Hepatocyte (in vitro differentiated cells): ENCODE data around the gene ATOH1. TPM values are rescaled to one million over a fixed set of nuclear protein-coding genes. Genes with fewer than 3 reads are reported as not detected.

Experiments
- DNase-seq: peaks from one replicate; pipeline ENCODE4 v3.0.0-alpha.2; 2016; ENCODE audit warnings: low spot score
- H2AFZ ChIP-seq: fragments of 200-600 bp; sonication (generic); 2 replicates; pipeline ENCODE4 v1.6.0; 2016; ENCODE audit warnings: antibody characterized with exemption, mild to moderate bottlenecking
- H3K27ac ChIP-seq: fragments of 200-600 bp; sonication (generic); 2 replicates; pipeline ENCODE4 v1.5.1; 2016; ENCODE audit warnings: mild to moderate bottlenecking
- H3K27me3 ChIP-seq: fragments of 200-600 bp; sonication (generic); 2 replicates; pipeline ENCODE4 v1.6.1; 2016
- H3K36me3 ChIP-seq: fragments of 200-600 bp; sonication (generic); replicated peaks from 2 replicates; pipeline ENCODE4 v1.5.1; 2016; ENCODE audit warnings: low read depth; ENCODE audit not compliant: insufficient read depth
- H3K4me1 ChIP-seq: fragments of 200-600 bp; sonication (generic); 2 replicates; pipeline ENCODE4 v1.5.1; 2016; ENCODE audit warnings: mild to moderate bottlenecking, moderate library complexity; ENCODE audit not compliant: insufficient read depth
- H3K4me2 ChIP-seq: fragments of 200-600 bp; sonication (generic); 2 replicates; pipeline ENCODE4 v1.6.0; 2016
- H3K4me3 ChIP-seq: fragments of 200-600 bp; sonication (generic); 2 replicates; pipeline ENCODE4 v1.5.1; 2016; ENCODE audit warnings: mild to moderate bottlenecking
- H3K79me2 ChIP-seq: fragments of 200-600 bp; sonication (generic); 2 replicates; pipeline ENCODE4 v1.6.0; 2017; ENCODE audit warnings: mild to moderate bottlenecking
- H3K9me2 ChIP-seq: fragments of 200-600 bp; sonication (generic); replicated peaks from 2 replicates; pipeline ENCODE4 v1.6.0; 2017; ENCODE audit warnings: mild to moderate bottlenecking; ENCODE audit not compliant: insufficient read depth
- H3K9me3 ChIP-seq: fragments of 200-600 bp; sonication (generic); 2 replicates; pipeline ENCODE4 v1.5.1; 2016; ENCODE audit warnings: low read depth, mild to moderate bottlenecking
- H4K20me1 ChIP-seq: fragments of 200-600 bp; sonication (generic); 2 replicates; pipeline ENCODE4 v1.6.0; 2016; ENCODE audit warnings: mild to moderate bottlenecking; ENCODE audit not compliant: insufficient read depth, poor library complexity, severe bottlenecking
- CTCF ChIP-seq: fragments of 200-600 bp; sonication (generic); IDR thresholded peaks from 2 replicates; pipeline ENCODE4 v1.5.1; 2016; ENCODE audit warnings: antibody characterized with exemption, mild to moderate bottlenecking; ENCODE audit not compliant: poor library complexity
- EZH2 ChIP-seq: fragments of 200-600 bp; sonication (generic); IDR thresholded peaks from 2 replicates; pipeline ENCODE4 v1.6.1; 2016; ENCODE audit warnings: antibody characterized with exemption, mild to moderate bottlenecking, borderline replicate concordance
- EZH2phosphoT487 ChIP-seq: fragments of 200-600 bp; sonication (generic); IDR thresholded peaks from one replicate; pipeline ENCODE4 v1.6.1; 2018; ENCODE audit warnings: antibody characterized with exemption, mild to moderate bottlenecking, low read depth, moderate library complexity; ENCODE audit not compliant: unreplicated experiment, severe bottlenecking
- WGBS: methylation state at CpG from one replicate; pipeline ENCODE4 v1.1.6; 2016; ENCODE audit warnings: low lambda C conversion rate; ENCODE audit errors: missing lambda C conversion rate; 5-methylcytosine and 5-hydroxymethylcytosine counted together
- polyA plus RNA-seq: library from polyadenylated mRNA; unstranded; fragments of >200 nt; fragmentation: Nextera tagmentation; extraction: Ambion mirVana; gene quantifications from 2 replicates; pipeline ENCODE4 v1.2.1, GENCODE V29; 2016
- total RNA-seq: library from RNA; depleted of rRNA; stranded (reverse); fragments of >200 nt; gene quantifications from 2 replicates; pipeline ENCODE4 v1.2.3, GENCODE V29; 2014

Gene ATOH1
- total and polyA plus RNA-seq, 2 experiments from 2014 or later: 0.06 to 0.37 TPM

- Histone ChIP-seq H3K4me1 (no peaks in the 10 kb centered on the region), H3K27me3 (no peaks in the 10 kb centered on the region), H3K27ac (no peak overlapping the region), H3K9me3 (no peaks in the 10 kb centered on the region), H3K4me3 (no peak overlapping the region), H3K4me2 (no peak overlapping the region), H3K9me2 (no peaks in the 10 kb centered on the region), H3K79me2 (no peaks in the 10 kb centered on the region), H4K20me1 (no peaks in the 10 kb centered on the region), H2AFZ (no peak overlapping the region), H3K36me3 (no peaks in the 10 kb centered on the region)
- TF ChIP-seq EZH2 (no peak), CTCF (peak; percentile 97), EZH2phosphoT487 (no peak)
- WGBS: 1% methylated on average over 3 of the region's 3 CpGs
- peak; percentile 84 for DNase-seq
Measured at GRCh38 chr4:93791570-93792195, 36.9 kb upstream of the ATOH1 start.

- no peak for TF ChIP-seq EZH2phosphoT487
- no peak for TF ChIP-seq CTCF
- TF ChIP-seq EZH2: no peak
- Histone ChIP-seq H3K4me3 (no peak overlapping the region), H3K9me2 (no peaks in the 10 kb centered on the region), H3K27me3 (no peaks in the 10 kb centered on the region), H3K4me2 (no peak overlapping the region), H3K27ac (no peak overlapping the region), H4K20me1 (no peaks in the 10 kb centered on the region), H3K4me1 (no peaks in the 10 kb centered on the region), H3K9me3 (no peaks in the 10 kb centered on the region), H2AFZ (no peak overlapping the region), H3K79me2 (no peaks in the 10 kb centered on the region), H3K36me3 (no peaks in the 10 kb centered on the region)
- WGBS: 83% methylated on average over 4 of the region's 4 CpGs
- no peak for DNase-seq
Measured at GRCh38 chr4:93802045-93802444, 26.5 kb upstream of the ATOH1 start.

- Histone ChIP-seq H3K9me2 (no peaks in the 10 kb centered on the region), H4K20me1 (no peaks in the 10 kb centered on the region), H3K4me1 (no peaks in the 10 kb centered on the region), H3K27ac (no peak overlapping the region), H3K4me3 (no peak overlapping the region), H2AFZ (no peak overlapping the region), H3K9me3 (no peaks in the 10 kb centered on the region), H3K36me3 (no peaks in the 10 kb centered on the region), H3K4me2 (no peak overlapping the region), H3K79me2 (no peaks in the 10 kb centered on the region), H3K27me3 (no peaks in the 10 kb centered on the region)
- 89% methylated on average over 4 of the region's 4 CpGs for WGBS
- DNase-seq: no peak
- TF ChIP-seq CTCF: no peak
- TF ChIP-seq EZH2phosphoT487: no peak
- TF ChIP-seq EZH2: no peak
Measured at GRCh38 chr4:93809773-93810172, 18.8 kb upstream of the ATOH1 start.
